Right lobe of liver (tissue), 4 donors: Measurements from ENCODE around the gene CHPT1.

Experiments
- CTCF ChIP-seq, 4 donors: fragments of 200-600 bp in 3 of 4; fragments of 450-650 bp in 1 of 4; IDR thresholded peaks; one replicate each; pipeline versions ENCODE4 v1.5.1 to v1.8.0; 2016 to 2022; ENCODE audit warnings: antibody characterized with exemption in 4 of 4, mild to moderate bottlenecking in 2 of 4
- POLR2A ChIP-seq: fragments of 450-650 bp; IDR thresholded peaks from one replicate; pipeline ENCODE4 v1.6.1; 2017; ENCODE audit warnings: antibody characterized with exemption, mild to moderate bottlenecking
- donor health status: DM: no; HTN: no; CAD: no.
- donor health status: DM: no; HTN: no; CAD: no.
- donor health status: DM: no; HTN: yes; CAD: no.

DNA sequence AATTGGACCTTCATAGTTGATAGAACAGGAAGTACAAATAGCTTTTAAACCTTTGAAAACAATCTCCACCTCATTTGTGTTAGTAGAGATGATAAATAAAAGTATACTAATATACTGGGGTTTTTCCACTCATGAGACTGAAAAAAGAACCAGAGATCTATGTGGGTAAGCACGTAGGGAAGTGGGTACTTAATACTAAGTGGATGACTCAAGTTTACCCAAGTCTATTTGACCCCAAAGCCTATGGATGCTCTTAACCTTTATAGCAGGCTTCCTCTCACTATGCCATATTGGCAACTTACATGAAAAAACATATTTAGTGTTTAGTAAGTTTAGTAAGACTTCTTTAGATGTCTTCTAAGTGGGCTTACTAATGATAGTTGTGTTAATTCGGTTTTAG, 49.2 kb upstream of the CHPT1 start:
- TF ChIP-seq CTCF (IDR thresholded peaks at IDR 0.05) (no peak), POLR2A (no peak)
